ENCODE data around the gene CST7.

The CST7 gene

GRCh38 chr20:24959591-24960301 lies 10.7 kb downstream of the CST7 start:
- no peak for DNase-seq
- Histone ChIP-seq H3K27me3 (replicated peaks in 2 of 5; ENCODE audit: control insufficient read depth in 4 of 5, insufficient read depth in 5 of 5, low read length in 4 of 5) (no peaks in the 10 kb centered on the region), H3K9me3 (ENCODE audit: control extremely low read depth in 1 of 5, control insufficient read depth in 4 of 5, insufficient read depth in 2 of 5, low read depth in 1 of 5, low read length in 4 of 5) (no peaks in the 10 kb centered on the region), H3K4me3 (ENCODE audit: control insufficient read depth in 1 of 7, extremely low read depth in 1 of 7, insufficient read depth in 4 of 7, low read depth in 2 of 7, low read length in 6 of 7) (no peak overlapping the region), H3K27ac (ENCODE audit: insufficient read depth in 1 of 2, low read depth in 1 of 2, low read length in 2 of 2, poor library complexity in 1 of 2, severe bottlenecking in 2 of 2) (no peak overlapping the region), H3K36me3 (ENCODE audit: control insufficient read depth in 4 of 4, insufficient read depth in 4 of 4, low read length in 3 of 4) (peaks cover 0 to 79% (median 45%) of the 10 kb centered on the region in 4 experiments), H3K4me1 (ENCODE audit: control extremely low read depth in 1 of 4, control insufficient read depth in 4 of 4, insufficient read depth in 4 of 4, low read length in 3 of 4) (peaks cover 0 to 10% (median 4%) of the 10 kb centered on the region in 4 experiments)
- ChIA-PET POLR2A (no interaction called here), CTCF (interaction anchor here (0.9 to 1.1 kb wide), 2 partner anchors 9 to 18 kb away, joined by 3 to 4 read pairs; no protein-coding TSS in a partner anchor)
- 96% methylated on average over 11 of the region's 14 CpGs for WGBS (ENCODE audit: insufficient coverage)

GRCh38 chr20:24960302-24960801 lies 11.3 kb downstream of the CST7 start:
- Histone ChIP-seq H3K4me3 (ENCODE audit: control insufficient read depth in 1 of 7, extremely low read depth in 1 of 7, insufficient read depth in 4 of 7, low read depth in 2 of 7, low read length in 6 of 7) (no peak overlapping the region), H3K27me3 (replicated peaks in 2 of 5; ENCODE audit: control insufficient read depth in 4 of 5, insufficient read depth in 5 of 5, low read length in 4 of 5) (no peaks in the 10 kb centered on the region), H3K4me1 (ENCODE audit: control extremely low read depth in 1 of 4, control insufficient read depth in 4 of 4, insufficient read depth in 4 of 4, low read length in 3 of 4) (peaks cover 0 to 3% (median 0%) of the 10 kb centered on the region in 4 experiments), H3K27ac (ENCODE audit: insufficient read depth in 1 of 2, low read depth in 1 of 2, low read length in 2 of 2, poor library complexity in 1 of 2, severe bottlenecking in 2 of 2) (no peak overlapping the region), H3K9me3 (ENCODE audit: control extremely low read depth in 1 of 5, control insufficient read depth in 4 of 5, insufficient read depth in 2 of 5, low read depth in 1 of 5, low read length in 4 of 5) (no peaks in the 10 kb centered on the region), H3K36me3 (ENCODE audit: control insufficient read depth in 4 of 4, insufficient read depth in 4 of 4, low read length in 3 of 4) (peaks cover 0 to 85% (median 49%) of the 10 kb centered on the region in 4 experiments)
- ChIA-PET POLR2A (no interaction called here), CTCF (interaction anchor here (0.9 to 1.3 kb wide), 4 partner anchors 10 to 29 kb away, joined by 3 to 6 read pairs (median 4); no protein-coding TSS in a partner anchor)
- DNase-seq = no peak
- WGBS (ENCODE audit: insufficient coverage) = 96% methylated on average over 9 of the region's 10 CpGs

GRCh38 chr20:24960861-24961260 lies 11.8 kb downstream of the CST7 start:
- Histone ChIP-seq H3K27me3 (replicated peaks in 2 of 5; ENCODE audit: control insufficient read depth in 4 of 5, insufficient read depth in 5 of 5, low read length in 4 of 5) (no peaks in the 10 kb centered on the region), H3K4me1 (ENCODE audit: control extremely low read depth in 1 of 4, control insufficient read depth in 4 of 4, insufficient read depth in 4 of 4, low read length in 3 of 4) (no peaks in the 10 kb centered on the region), H3K4me3 (ENCODE audit: control insufficient read depth in 1 of 7, extremely low read depth in 1 of 7, insufficient read depth in 4 of 7, low read depth in 2 of 7, low read length in 6 of 7) (no peak overlapping the region), H3K27ac (ENCODE audit: insufficient read depth in 1 of 2, low read depth in 1 of 2, low read length in 2 of 2, poor library complexity in 1 of 2, severe bottlenecking in 2 of 2) (no peak overlapping the region), H3K36me3 (ENCODE audit: control insufficient read depth in 4 of 4, insufficient read depth in 4 of 4, low read length in 3 of 4) (peaks cover 0 to 87% (median 54%) of the 10 kb centered on the region in 4 experiments), H3K9me3 (ENCODE audit: control extremely low read depth in 1 of 5, control insufficient read depth in 4 of 5, insufficient read depth in 2 of 5, low read depth in 1 of 5, low read length in 4 of 5) (no peaks in the 10 kb centered on the region)
- POLR2A ChIA-PET = no interaction called here
- no peak for DNase-seq
- CTCF ChIA-PET = interaction anchor here (1.1 to 1.3 kb wide), 3 partner anchors 17 to 30 kb away, joined by 3 to 6 read pairs (median 4); no protein-coding TSS in a partner anchor
- WGBS (ENCODE audit: insufficient coverage) = 92% methylated on average over 2 of the region's 2 CpGs

- Histone ChIP-seq H3K9me3 (ENCODE audit: control extremely low read depth in 1 of 5, control insufficient read depth in 4 of 5, insufficient read depth in 2 of 5, low read depth in 1 of 5, low read length in 4 of 5) (no peaks in the 10 kb centered on the region), H3K4me1 (ENCODE audit: control extremely low read depth in 1 of 4, control insufficient read depth in 4 of 4, insufficient read depth in 4 of 4, low read length in 3 of 4) (no peaks in the 10 kb centered on the region), H3K27me3 (replicated peaks in 2 of 5; ENCODE audit: control insufficient read depth in 4 of 5, insufficient read depth in 5 of 5, low read length in 4 of 5) (no peaks in the 10 kb centered on the region), H3K36me3 (ENCODE audit: control insufficient read depth in 4 of 4, insufficient read depth in 4 of 4, low read length in 3 of 4) (peaks cover 0 to 87% (median 61%) of the 10 kb centered on the region in 4 experiments), H3K4me3 (ENCODE audit: control insufficient read depth in 1 of 7, extremely low read depth in 1 of 7, insufficient read depth in 4 of 7, low read depth in 2 of 7, low read length in 6 of 7) (no peak overlapping the region), H3K27ac (ENCODE audit: insufficient read depth in 1 of 2, low read depth in 1 of 2, low read length in 2 of 2, poor library complexity in 1 of 2, severe bottlenecking in 2 of 2) (no peak overlapping the region)
- POLR2A ChIA-PET = no interaction called here
- no peak for DNase-seq
- whole genome bisulfite sequencing (ENCODE audit: insufficient coverage) = 92% methylated on average over 15 of the region's 20 CpGs
- CTCF ChIA-PET = interaction anchor here (1.1 to 3.0 kb wide), 3 partner anchors 8 to 31 kb away, joined by 3 to 14 read pairs (median 6); no protein-coding TSS in a partner anchor
Observed at GRCh38 chr20:24961384-24962181, 12.5 kb downstream of the CST7 start.

- peaks cover 0 to 86% (median 64%) of the 10 kb centered on the region in 4 experiments for H3K36me3 ChIP-seq (ENCODE audit: control insufficient read depth in 4 of 4, insufficient read depth in 4 of 4, low read length in 3 of 4)
- ChIA-PET POLR2A (no interaction called here), CTCF (interaction anchor here (3.0 kb wide), 1 partner anchor 8 kb away, joined by 14 read pairs; no protein-coding TSS in a partner anchor)
- 100% methylated on average over 1 of the region's 2 CpGs for whole genome bisulfite sequencing (ENCODE audit: insufficient coverage)
- no peak for DNase-seq
- no peak overlapping the region for H3K4me3 ChIP-seq (ENCODE audit: control insufficient read depth in 1 of 7, extremely low read depth in 1 of 7, insufficient read depth in 4 of 7, low read depth in 2 of 7, low read length in 6 of 7)
- no peaks in the 10 kb centered on the region for H3K4me1 ChIP-seq (ENCODE audit: control extremely low read depth in 1 of 4, control insufficient read depth in 4 of 4, insufficient read depth in 4 of 4, low read length in 3 of 4)
- no peak overlapping the region for H3K27ac ChIP-seq (ENCODE audit: insufficient read depth in 1 of 2, low read depth in 1 of 2, low read length in 2 of 2, poor library complexity in 1 of 2, severe bottlenecking in 2 of 2)
- no peaks in the 10 kb centered on the region for H3K27me3 ChIP-seq (replicated peaks in 2 of 5; ENCODE audit: control insufficient read depth in 4 of 5, insufficient read depth in 5 of 5, low read length in 4 of 5)
- no peaks in the 10 kb centered on the region for H3K9me3 ChIP-seq (ENCODE audit: control extremely low read depth in 1 of 5, control insufficient read depth in 4 of 5, insufficient read depth in 2 of 5, low read depth in 1 of 5, low read length in 4 of 5)
Observed at GRCh38 chr20:24962182-24962492, 13.1 kb downstream of the CST7 start.

- Histone ChIP-seq H3K4me3 (ENCODE audit: control insufficient read depth in 1 of 7, extremely low read depth in 1 of 7, insufficient read depth in 4 of 7, low read depth in 2 of 7, low read length in 6 of 7) (no peak overlapping the region), H3K9me3 (ENCODE audit: control extremely low read depth in 1 of 5, control insufficient read depth in 4 of 5, insufficient read depth in 2 of 5, low read depth in 1 of 5, low read length in 4 of 5) (no peaks in the 10 kb centered on the region), H3K27me3 (replicated peaks in 2 of 5; ENCODE audit: control insufficient read depth in 4 of 5, insufficient read depth in 5 of 5, low read length in 4 of 5) (no peaks in the 10 kb centered on the region), H3K4me1 (ENCODE audit: control extremely low read depth in 1 of 4, control insufficient read depth in 4 of 4, insufficient read depth in 4 of 4, low read length in 3 of 4) (no peaks in the 10 kb centered on the region), H3K27ac (ENCODE audit: insufficient read depth in 1 of 2, low read depth in 1 of 2, low read length in 2 of 2, poor library complexity in 1 of 2, severe bottlenecking in 2 of 2) (no peak overlapping the region), H3K36me3 (ENCODE audit: control insufficient read depth in 4 of 4, insufficient read depth in 4 of 4, low read length in 3 of 4) (peaks cover 0 to 86% (median 68%) of the 10 kb centered on the region in 4 experiments)
- 96% methylated on average over 4 of the region's 6 CpGs for WGBS (ENCODE audit: insufficient coverage)
- ChIA-PET CTCF (interaction anchor here (3.0 kb wide), 1 partner anchor 8 kb away, joined by 14 read pairs; no protein-coding TSS in a partner anchor), POLR2A (no interaction called here)
- no peak for DNase-seq
Observed at GRCh38 chr20:24962510-24962909, 13.4 kb downstream of the CST7 start.

Measured in common myeloid progenitor, CD34-positive (primary cell).